HepG2 (cell line): ENCODE data around the gene TMEM63C. TPM values are rescaled to one million over a fixed set of nuclear protein-coding genes. Genes with fewer than 3 reads are reported as not detected.

ENCODE experiments used
- HOXA7 ChIP-seq: sonication (generic); formaldehyde crosslinking; IDR thresholded peaks from 2 replicates; pipeline ENCODE4 v1.8.1; 2022; ENCODE audit warnings: mild to moderate bottlenecking, missing genetic modification reagents, moderate library complexity
- MIER2 ChIP-seq: IDR thresholded peaks from 2 replicates; pipeline ENCODE4 v1.6.1; 2016; ENCODE audit warnings: missing biosample characterization, missing genetic modification reagents
- MYNN ChIP-seq: sonication (generic); formaldehyde crosslinking; IDR thresholded peaks from 2 replicates; pipeline ENCODE4 v1.4.0; 2020; ENCODE audit warnings: mild to moderate bottlenecking, low read depth, missing genetic modification reagents
- NFYC ChIP-seq: IDR thresholded peaks from 2 replicates; pipeline ENCODE4 v1.6.1; 2016; ENCODE audit warnings: missing genetic modification reagents, missing compliant biosample characterization
- RBM39 ChIP-seq: fragments of 200-400 bp; formaldehyde crosslinking; IDR thresholded peaks from one replicate; pipeline ENCODE4 v1.6.1; 2018; ENCODE audit warnings: antibody characterized with exemption, mild to moderate bottlenecking, low read depth, low read length; ENCODE audit not compliant: poor library complexity, severe bottlenecking
- SNAPC2 ChIP-seq: sonication (generic); formaldehyde crosslinking; IDR thresholded peaks from 2 replicates; pipeline ENCODE4 v1.8.1; 2022; ENCODE audit warnings: mild to moderate bottlenecking, missing genetic modification reagents
- YEATS4 ChIP-seq: sonication (generic); formaldehyde crosslinking; IDR thresholded peaks from 2 replicates; pipeline ENCODE4 v1.4.0; 2020; ENCODE audit warnings: missing genetic modification reagents, borderline replicate concordance
- ZNF34 ChIP-seq: sonication (generic); formaldehyde crosslinking; IDR thresholded peaks from 2 replicates; pipeline ENCODE4 v1.4.0; 2020; ENCODE audit warnings: mild to moderate bottlenecking, missing genetic modification reagents, borderline replicate concordance
- ZNF557 ChIP-seq: sonication (generic); formaldehyde crosslinking; IDR thresholded peaks from 2 replicates; pipeline ENCODE4 v1.4.0; 2020; ENCODE audit warnings: missing genetic modification reagents
- ZNF577 ChIP-seq: sonication (generic); formaldehyde crosslinking; IDR thresholded peaks from 2 replicates; pipeline ENCODE4 v1.4.0; 2020; ENCODE audit warnings: mild to moderate bottlenecking, low read depth, missing genetic modification reagents, borderline replicate concordance
- ZNF678 ChIP-seq: sonication (generic); formaldehyde crosslinking; IDR thresholded peaks from 2 replicates; pipeline ENCODE4 v1.4.0; 2020; ENCODE audit warnings: mild to moderate bottlenecking, missing genetic modification reagents
- ZNF776 ChIP-seq: sonication (generic); formaldehyde crosslinking; IDR thresholded peaks from 2 replicates; pipeline ENCODE4 v1.4.0; 2020; ENCODE audit warnings: mild to moderate bottlenecking, missing genetic modification reagents
- polyA plus RNA-seq, 8 experiments: library from polyadenylated mRNA; depleted of rRNA in 3 of 8; stranded (reverse) in 7 of 8; unstranded in 1 of 8; fragments of >200 nt; fragmentation: Illumina TruSeq in 4 of 8; extraction: Trizol in 4 of 8; gene quantifications; 2 replicates each; pipeline versions ENCODE4 v1.2.1 to v1.2.3, GENCODE V29; 2011 to 2016; ENCODE audit warnings: low read depth in 4 of 8, missing spikeins in 1 of 8, mixed read lengths in 1 of 8; ENCODE audit not compliant: insufficient read depth in 1 of 8
- total RNA-seq, 5 experiments: library from RNA; depleted of rRNA; stranded (reverse); fragments of >200 nt; fragmentation: Illumina TruSeq; extraction: Trizol; gene quantifications; 2 replicates each; pipeline ENCODE4 v1.2.3, GENCODE V29; 2016; ENCODE audit warnings: low read depth in 1 of 5
- TF ChIP-seq, protein P1 (sequence below): sonication (generic); formaldehyde crosslinking; IDR thresholded peaks from 2 replicates; pipeline ENCODE4 v1.4.0; 2020; ENCODE audit warnings: missing genetic modification reagents
- TF ChIP-seq, protein P2 (sequence below): sonication (generic); formaldehyde crosslinking; IDR thresholded peaks from 2 replicates; pipeline ENCODE4 v1.9.0; 2021; ENCODE audit warnings: missing genetic modification reagents, mild to moderate bottlenecking, borderline replicate concordance
- TF ChIP-seq, protein P3 (sequence below): sonication (generic); formaldehyde crosslinking; IDR thresholded peaks from 2 replicates; pipeline ENCODE4 v1.5.0; 2020; ENCODE audit warnings: missing genetic modification reagents, mild to moderate bottlenecking, borderline replicate concordance
- TF ChIP-seq, protein P4 (sequence below): IDR thresholded peaks from 2 replicates; pipeline ENCODE4 v1.6.1; 2016; ENCODE audit warnings: control low read depth
- TF ChIP-seq, protein P5 (sequence below): sonication (generic); formaldehyde crosslinking; conservative IDR thresholded peaks from 2 replicates; pipeline ENCODE4 v1.8.0; 2022; ENCODE audit warnings: low read depth, missing genetic modification reagents
- TF ChIP-seq, protein P6 (sequence below): IDR thresholded peaks from 2 replicates; pipeline ENCODE4 v1.6.1; 2016
- TF ChIP-seq, protein P7 (sequence below): sonication (generic); formaldehyde crosslinking; conservative IDR thresholded peaks from 2 replicates; pipeline ENCODE4 v1.4.0; 2020; ENCODE audit warnings: missing genetic modification reagents

The TMEM63C gene
- total and polyA plus RNA-seq, 2 of the 13 experiments (the other 11 are each of a cell fraction or from before 2014, with no cell fraction given), result 0.17 to 0.27 TPM

DNA sequence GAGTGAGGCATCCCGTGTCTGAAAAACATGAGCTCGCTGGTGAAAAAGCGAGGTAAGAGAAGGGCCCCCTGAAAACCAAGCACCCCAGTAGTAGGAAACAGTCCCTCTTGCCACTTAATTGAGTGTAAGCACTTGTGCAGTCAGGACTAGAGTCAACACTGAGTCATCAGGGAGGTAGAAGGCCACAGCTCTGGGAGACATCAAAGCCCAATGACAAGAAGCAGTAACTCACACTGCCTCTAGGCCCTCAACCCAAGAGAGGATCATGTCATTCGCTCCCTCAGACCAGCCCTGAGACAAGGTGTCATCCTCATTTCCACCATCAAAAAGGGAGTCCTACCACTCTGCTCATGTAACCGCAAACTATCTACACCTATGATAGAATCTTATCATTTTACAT, 121.3 kb downstream of the TMEM63C start (continued):
- TF ChIP-seq YEATS4 (CRISPR knock-in tag), result no peak
- no peak for TF ChIP-seq ZNF34 (CRISPR knock-in tag)
- no peak for TF ChIP-seq NFYC (CRISPR knock-in tag)
- TF ChIP-seq, protein P1, sequence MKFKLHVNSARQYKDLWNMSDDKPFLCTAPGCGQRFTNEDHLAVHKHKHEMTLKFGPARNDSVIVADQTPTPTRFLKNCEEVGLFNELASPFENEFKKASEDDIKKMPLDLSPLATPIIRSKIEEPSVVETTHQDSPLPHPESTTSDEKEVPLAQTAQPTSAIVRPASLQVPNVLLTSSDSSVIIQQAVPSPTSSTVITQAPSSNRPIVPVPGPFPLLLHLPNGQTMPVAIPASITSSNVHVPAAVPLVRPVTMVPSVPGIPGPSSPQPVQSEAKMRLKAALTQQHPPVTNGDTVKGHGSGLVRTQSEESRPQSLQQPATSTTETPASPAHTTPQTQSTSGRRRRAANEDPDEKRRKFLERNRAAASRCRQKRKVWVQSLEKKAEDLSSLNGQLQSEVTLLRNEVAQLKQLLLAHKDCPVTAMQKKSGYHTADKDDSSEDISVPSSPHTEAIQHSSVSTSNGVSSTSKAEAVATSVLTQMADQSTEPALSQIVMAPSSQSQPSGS, result no peak
- TF ChIP-seq ZNF577, result no peak
- no peak for TF ChIP-seq ZNF557 (CRISPR knock-in tag)
- TF ChIP-seq, protein P2, sequence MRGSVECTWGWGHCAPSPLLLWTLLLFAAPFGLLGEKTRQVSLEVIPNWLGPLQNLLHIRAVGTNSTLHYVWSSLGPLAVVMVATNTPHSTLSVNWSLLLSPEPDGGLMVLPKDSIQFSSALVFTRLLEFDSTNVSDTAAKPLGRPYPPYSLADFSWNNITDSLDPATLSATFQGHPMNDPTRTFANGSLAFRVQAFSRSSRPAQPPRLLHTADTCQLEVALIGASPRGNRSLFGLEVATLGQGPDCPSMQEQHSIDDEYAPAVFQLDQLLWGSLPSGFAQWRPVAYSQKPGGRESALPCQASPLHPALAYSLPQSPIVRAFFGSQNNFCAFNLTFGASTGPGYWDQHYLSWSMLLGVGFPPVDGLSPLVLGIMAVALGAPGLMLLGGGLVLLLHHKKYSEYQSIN (CRISPR knock-in tag), result no peak
- TF ChIP-seq, protein P3, sequence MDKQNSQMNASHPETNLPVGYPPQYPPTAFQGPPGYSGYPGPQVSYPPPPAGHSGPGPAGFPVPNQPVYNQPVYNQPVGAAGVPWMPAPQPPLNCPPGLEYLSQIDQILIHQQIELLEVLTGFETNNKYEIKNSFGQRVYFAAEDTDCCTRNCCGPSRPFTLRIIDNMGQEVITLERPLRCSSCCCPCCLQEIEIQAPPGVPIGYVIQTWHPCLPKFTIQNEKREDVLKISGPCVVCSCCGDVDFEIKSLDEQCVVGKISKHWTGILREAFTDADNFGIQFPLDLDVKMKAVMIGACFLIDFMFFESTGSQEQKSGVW (CRISPR knock-in tag), result no peak
- no peak for TF ChIP-seq ZNF678
- TF ChIP-seq, protein P4, sequence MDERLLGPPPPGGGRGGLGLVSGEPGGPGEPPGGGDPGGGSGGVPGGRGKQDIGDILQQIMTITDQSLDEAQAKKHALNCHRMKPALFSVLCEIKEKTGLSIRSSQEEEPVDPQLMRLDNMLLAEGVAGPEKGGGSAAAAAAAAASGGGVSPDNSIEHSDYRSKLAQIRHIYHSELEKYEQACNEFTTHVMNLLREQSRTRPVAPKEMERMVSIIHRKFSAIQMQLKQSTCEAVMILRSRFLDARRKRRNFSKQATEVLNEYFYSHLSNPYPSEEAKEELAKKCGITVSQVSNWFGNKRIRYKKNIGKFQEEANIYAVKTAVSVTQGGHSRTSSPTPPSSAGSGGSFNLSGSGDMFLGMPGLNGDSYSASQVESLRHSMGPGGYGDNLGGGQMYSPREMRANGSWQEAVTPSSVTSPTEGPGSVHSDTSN (CRISPR knock-in tag), result no peak
- TF ChIP-seq, protein P5, sequence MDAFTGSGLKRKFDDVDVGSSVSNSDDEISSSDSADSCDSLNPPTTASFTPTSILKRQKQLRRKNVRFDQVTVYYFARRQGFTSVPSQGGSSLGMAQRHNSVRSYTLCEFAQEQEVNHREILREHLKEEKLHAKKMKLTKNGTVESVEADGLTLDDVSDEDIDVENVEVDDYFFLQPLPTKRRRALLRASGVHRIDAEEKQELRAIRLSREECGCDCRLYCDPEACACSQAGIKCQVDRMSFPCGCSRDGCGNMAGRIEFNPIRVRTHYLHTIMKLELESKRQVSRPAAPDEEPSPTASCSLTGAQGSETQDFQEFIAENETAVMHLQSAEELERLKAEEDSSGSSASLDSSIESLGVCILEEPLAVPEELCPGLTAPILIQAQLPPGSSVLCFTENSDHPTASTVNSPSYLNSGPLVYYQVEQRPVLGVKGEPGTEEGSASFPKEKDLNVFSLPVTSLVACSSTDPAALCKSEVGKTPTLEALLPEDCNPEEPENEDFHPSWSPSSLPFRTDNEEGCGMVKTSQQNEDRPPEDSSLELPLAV, result no peak
- TF ChIP-seq, protein P6, sequence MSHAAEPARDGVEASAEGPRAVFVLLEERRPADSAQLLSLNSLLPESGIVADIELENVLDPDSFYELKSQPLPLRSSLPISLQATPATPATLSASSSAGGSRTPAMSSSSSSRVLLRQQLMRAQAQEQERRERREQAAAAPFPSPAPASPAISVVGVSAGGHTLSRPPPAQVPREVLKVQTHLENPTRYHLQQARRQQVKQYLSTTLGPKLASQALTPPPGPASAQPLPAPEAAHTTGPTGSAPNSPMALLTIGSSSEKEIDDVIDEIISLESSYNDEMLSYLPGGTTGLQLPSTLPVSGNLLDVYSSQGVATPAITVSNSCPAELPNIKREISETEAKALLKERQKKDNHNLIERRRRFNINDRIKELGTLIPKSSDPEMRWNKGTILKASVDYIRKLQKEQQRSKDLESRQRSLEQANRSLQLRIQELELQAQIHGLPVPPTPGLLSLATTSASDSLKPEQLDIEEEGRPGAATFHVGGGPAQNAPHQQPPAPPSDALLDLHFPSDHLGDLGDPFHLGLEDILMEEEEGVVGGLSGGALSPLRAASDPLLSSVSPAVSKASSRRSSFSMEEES, result 0 out of 2 replicates have a peak, but pooled peaks have one; percentile 32
- TF ChIP-seq MIER2 (CRISPR knock-in tag), result no peak
- no peak for TF ChIP-seq SNAPC2
- no peak for TF ChIP-seq MYNN (CRISPR knock-in tag)
- no peak for TF ChIP-seq RBM39
- no peak for TF ChIP-seq HOXA7 (CRISPR knock-in tag)
- TF ChIP-seq ZNF776 (CRISPR knock-in tag), result no peak
- TF ChIP-seq, protein P7, sequence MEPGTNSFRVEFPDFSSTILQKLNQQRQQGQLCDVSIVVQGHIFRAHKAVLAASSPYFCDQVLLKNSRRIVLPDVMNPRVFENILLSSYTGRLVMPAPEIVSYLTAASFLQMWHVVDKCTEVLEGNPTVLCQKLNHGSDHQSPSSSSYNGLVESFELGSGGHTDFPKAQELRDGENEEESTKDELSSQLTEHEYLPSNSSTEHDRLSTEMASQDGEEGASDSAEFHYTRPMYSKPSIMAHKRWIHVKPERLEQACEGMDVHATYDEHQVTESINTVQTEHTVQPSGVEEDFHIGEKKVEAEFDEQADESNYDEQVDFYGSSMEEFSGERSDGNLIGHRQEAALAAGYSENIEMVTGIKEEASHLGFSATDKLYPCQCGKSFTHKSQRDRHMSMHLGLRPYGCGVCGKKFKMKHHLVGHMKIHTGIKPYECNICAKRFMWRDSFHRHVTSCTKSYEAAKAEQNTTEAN (CRISPR knock-in tag), result no peak
